T-helper 2 cell treated with Interferon-gamma antibody and Interleukin-4, amounts not matched to agents 5 μg/mL and 100 μg/mL, for 36 hours (primary cell): Measurements from ENCODE around the gene DLG1.

ENCODE experiments used
- DNase-seq: peaks from one replicate; pipeline ENCODE4 v3.0.0; 2021; ENCODE audit warnings: low spot score
- H3K27ac Mint-ChIP-seq: one replicate; pipeline ENCODE4 v1.8.0; 2021; ENCODE audit warnings: mild to moderate bottlenecking, mixed read lengths
- H3K27me3 Mint-ChIP-seq: one replicate; pipeline ENCODE4 v1.8.0; 2021; ENCODE audit warnings: low read depth, mixed read lengths
- H3K36me3 Mint-ChIP-seq: one replicate; pipeline ENCODE4 v1.8.0; 2021; ENCODE audit warnings: low read depth, mixed read lengths
- H3K4me1 Mint-ChIP-seq: one replicate; pipeline ENCODE4 v1.8.0; 2021; ENCODE audit warnings: low read depth, mixed read lengths
- H3K4me3 Mint-ChIP-seq: one replicate; pipeline ENCODE4 v1.8.0; 2022; ENCODE audit warnings: mild to moderate bottlenecking, moderate library complexity, mixed read lengths
- H3K9me3 Mint-ChIP-seq: one replicate; pipeline ENCODE4 v1.8.0; 2021; ENCODE audit warnings: mixed read lengths

Gene DLG1

GRCh38 chr3:197298341-197298944, at the start of gene DLG1:
DLG1 (minus strand) TSS chr3:197298612; CDS start chr3:197297204, 1,408 bp downstream.
- Mint-ChIP-seq H3K9me3 (no peaks in the 10 kb centered on the region), H3K27ac (peak within 1 kb of the TSS; percentile 97), H3K4me1 (peaks cover 20% of the 10 kb centered on the region), H3K27me3 (peaks cover 26% of the 10 kb centered on the region), H3K36me3 (peaks cover 14% of the 10 kb centered on the region), H3K4me3 (peak within 1 kb of the TSS; percentile 90)
- no peak for DNase-seq

DNA sequence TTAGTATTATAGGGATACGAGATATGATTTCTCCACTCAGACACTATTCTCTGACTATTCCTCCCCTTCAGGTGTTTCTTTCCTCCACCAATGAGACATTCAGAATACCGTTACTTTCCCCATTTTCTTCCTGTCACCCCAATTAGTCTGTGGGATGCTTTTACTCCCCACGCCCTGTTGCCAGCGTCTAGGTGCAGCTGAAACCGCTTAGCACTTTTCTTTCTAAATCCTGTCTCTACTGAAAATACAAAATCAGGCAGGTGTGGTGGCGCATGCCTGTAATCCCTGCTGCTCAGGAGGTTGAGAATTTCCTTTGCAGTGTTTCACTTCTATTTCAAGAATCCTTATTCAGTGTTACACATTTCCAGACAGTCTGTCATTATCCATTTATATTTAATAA, 49.6 kb upstream of the DLG1 start:
- H3K36me3 Mint-ChIP-seq = no peaks in the 10 kb centered on the region
- peaks cover 6% of the 10 kb centered on the region for H3K27me3 Mint-ChIP-seq
- no peak for DNase-seq
- no peak overlapping the region for H3K27ac Mint-ChIP-seq
- H3K9me3 Mint-ChIP-seq = no peaks in the 10 kb centered on the region
- no peaks in the 10 kb centered on the region for H3K4me1 Mint-ChIP-seq
- H3K4me3 Mint-ChIP-seq = no peak overlapping the region

GRCh38 chr3:197345390-197345789, 47.0 kb upstream of the DLG1 start:
- no peaks in the 10 kb centered on the region for H3K4me1 Mint-ChIP-seq
- no peaks in the 10 kb centered on the region for H3K36me3 Mint-ChIP-seq
- H3K27me3 Mint-ChIP-seq = peaks cover 4% of the 10 kb centered on the region
- no peak for DNase-seq
- no peak overlapping the region for H3K27ac Mint-ChIP-seq
- no peak overlapping the region for H3K4me3 Mint-ChIP-seq
- H3K9me3 Mint-ChIP-seq = no peaks in the 10 kb centered on the region

DNA sequence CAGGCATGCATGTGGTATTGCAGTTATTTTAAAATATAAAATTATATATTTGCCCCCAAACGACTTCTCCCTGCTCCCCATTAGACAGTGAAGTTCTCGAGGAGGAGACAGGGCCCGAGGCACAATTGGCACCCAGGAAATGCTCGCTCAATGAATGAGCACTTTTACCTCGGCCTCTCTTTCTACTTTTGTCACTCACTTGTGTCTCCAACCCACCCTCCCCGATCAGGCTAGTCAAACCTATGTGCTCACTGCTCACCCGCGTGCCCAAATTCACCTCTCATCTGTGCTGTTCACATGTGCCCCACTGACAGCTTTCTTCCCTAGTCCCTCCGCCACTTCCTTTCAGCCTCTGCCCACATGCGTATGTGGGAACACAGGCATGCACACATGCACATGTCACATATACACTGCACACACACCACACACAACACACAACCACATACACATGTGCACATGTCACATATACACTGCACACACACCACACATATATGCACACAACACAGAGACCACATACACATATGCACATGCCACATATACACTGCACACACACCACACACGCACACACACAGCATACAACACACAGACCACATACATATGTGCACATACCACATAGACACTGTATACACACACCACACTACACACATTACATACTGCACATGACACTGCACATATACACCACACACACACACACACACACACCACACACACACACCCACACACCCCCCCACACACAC, 46.3 kb upstream of the DLG1 start:
- Mint-ChIP-seq H3K36me3 (no peaks in the 10 kb centered on the region), H3K27ac (no peak overlapping the region), H3K27me3 (peaks cover 4% of the 10 kb centered on the region), H3K9me3 (no peaks in the 10 kb centered on the region), H3K4me3 (no peak overlapping the region), H3K4me1 (no peaks in the 10 kb centered on the region)
- no peak for DNase-seq

DNA sequence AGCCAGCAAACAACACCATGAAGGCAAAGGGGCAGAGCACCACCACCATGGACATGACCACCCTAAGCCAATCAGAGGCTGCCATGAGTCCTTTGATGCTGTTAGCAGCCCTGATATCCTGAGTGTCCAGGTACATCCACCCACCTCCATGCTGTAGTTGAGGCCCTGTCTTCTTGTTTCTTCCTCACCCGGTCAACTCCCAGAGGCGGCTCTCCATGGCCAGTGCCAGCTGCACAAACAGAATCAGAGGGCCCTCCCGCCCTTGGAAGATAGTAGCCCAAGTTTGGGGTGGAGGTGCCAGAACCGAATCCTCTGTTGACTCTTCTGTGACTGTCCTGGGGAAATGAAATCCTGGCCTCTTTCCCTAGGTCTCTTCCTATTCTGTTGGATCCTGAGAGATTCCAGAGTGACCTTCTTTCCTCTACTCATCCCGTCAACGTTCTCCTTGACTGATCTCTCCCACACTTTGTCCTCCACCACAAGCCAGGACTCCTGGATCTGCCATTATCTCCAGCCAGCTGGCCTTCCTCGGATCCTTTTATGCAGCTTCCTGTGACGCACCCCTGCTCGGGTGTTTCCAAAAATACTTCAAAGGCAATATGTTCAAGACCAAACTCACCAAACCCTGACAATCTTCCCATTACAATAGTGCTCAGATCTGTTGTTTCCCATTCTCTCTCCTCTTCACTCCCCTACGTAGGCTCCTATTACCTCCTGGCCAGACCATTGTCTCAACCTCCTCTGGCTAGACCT, 45.4 kb upstream of the DLG1 start:
- no peak for DNase-seq
- H3K9me3 Mint-ChIP-seq = no peaks in the 10 kb centered on the region
- H3K27ac Mint-ChIP-seq = no peak overlapping the region
- peaks cover under 1% of the 10 kb centered on the region for H3K27me3 Mint-ChIP-seq
- H3K4me3 Mint-ChIP-seq = no peak overlapping the region
- H3K4me1 Mint-ChIP-seq = no peaks in the 10 kb centered on the region
- H3K36me3 Mint-ChIP-seq = no peaks in the 10 kb centered on the region

- Mint-ChIP-seq H3K27ac (no peak overlapping the region), H3K4me3 (no peak overlapping the region), H3K4me1 (no peaks in the 10 kb centered on the region), H3K36me3 (no peaks in the 10 kb centered on the region), H3K27me3 (no peaks in the 10 kb centered on the region), H3K9me3 (no peaks in the 10 kb centered on the region)
- no peak for DNase-seq
Measured at GRCh38 chr3:197343111-197343510, 44.7 kb upstream of the DLG1 start.

GRCh38 chr3:197340521-197340871, 42.1 kb upstream of the DLG1 start:
- DNase-seq = no peak
- H3K27me3 Mint-ChIP-seq = no peaks in the 10 kb centered on the region
- H3K27ac Mint-ChIP-seq = no peak overlapping the region
- H3K9me3 Mint-ChIP-seq = no peaks in the 10 kb centered on the region
- no peaks in the 10 kb centered on the region for H3K36me3 Mint-ChIP-seq
- H3K4me3 Mint-ChIP-seq = no peak overlapping the region
- no peaks in the 10 kb centered on the region for H3K4me1 Mint-ChIP-seq

GRCh38 chr3:197339841-197340520, 41.6 kb upstream of the DLG1 start:
- H3K27ac Mint-ChIP-seq = no peak overlapping the region
- DNase-seq = no peak
- no peaks in the 10 kb centered on the region for H3K36me3 Mint-ChIP-seq
- H3K4me3 Mint-ChIP-seq = no peak overlapping the region
- H3K4me1 Mint-ChIP-seq = no peaks in the 10 kb centered on the region
- no peaks in the 10 kb centered on the region for H3K9me3 Mint-ChIP-seq
- no peaks in the 10 kb centered on the region for H3K27me3 Mint-ChIP-seq

- H3K9me3 Mint-ChIP-seq = no peaks in the 10 kb centered on the region
- no peaks in the 10 kb centered on the region for H3K27me3 Mint-ChIP-seq
- no peak overlapping the region for H3K4me3 Mint-ChIP-seq
- H3K36me3 Mint-ChIP-seq = no peaks in the 10 kb centered on the region
- no peak overlapping the region for H3K27ac Mint-ChIP-seq
- no peaks in the 10 kb centered on the region for H3K4me1 Mint-ChIP-seq
- DNase-seq = no peak
Measured at GRCh38 chr3:197338586-197338985, 40.2 kb upstream of the DLG1 start.

- DNase-seq = no peak
- no peaks in the 10 kb centered on the region for H3K4me1 Mint-ChIP-seq
Measured at GRCh38 chr3:197337656-197338055, 39.2 kb upstream of the DLG1 start.

DNA sequence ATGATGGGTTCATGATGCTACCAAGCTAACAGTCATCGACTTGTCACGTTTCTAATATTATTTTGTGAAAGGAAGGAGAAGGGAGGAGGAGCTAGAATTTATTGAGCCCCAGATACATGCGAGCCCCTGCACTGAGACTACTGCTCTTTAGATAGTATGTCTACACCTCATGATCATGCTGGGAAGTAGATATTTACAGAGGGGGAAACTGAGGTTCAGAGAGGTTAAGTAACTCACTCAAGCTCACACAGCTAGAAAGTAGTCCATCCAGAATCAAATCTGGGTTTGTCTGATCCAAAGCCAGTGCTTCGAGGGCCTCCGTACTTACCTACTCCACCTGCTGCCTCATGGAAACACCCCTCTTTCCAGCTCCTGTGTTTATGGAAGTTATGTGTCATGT, 38.8 kb upstream of the DLG1 start:
- DNase-seq = no peak
- Mint-ChIP-seq H3K36me3 (no peaks in the 10 kb centered on the region), H3K9me3 (no peaks in the 10 kb centered on the region), H3K27ac (no peak overlapping the region), H3K4me3 (no peak overlapping the region), H3K4me1 (no peaks in the 10 kb centered on the region), H3K27me3 (peaks cover 4% of the 10 kb centered on the region)

More at GRCh38 chr3:197337656-197338055, 39.2 kb upstream of the DLG1 start:
- Mint-ChIP-seq H3K9me3 (no peaks in the 10 kb centered on the region), H3K27ac (no peak overlapping the region), H3K36me3 (no peaks in the 10 kb centered on the region), H3K4me3 (no peak overlapping the region), H3K27me3 (peaks cover 2% of the 10 kb centered on the region)

DNA sequence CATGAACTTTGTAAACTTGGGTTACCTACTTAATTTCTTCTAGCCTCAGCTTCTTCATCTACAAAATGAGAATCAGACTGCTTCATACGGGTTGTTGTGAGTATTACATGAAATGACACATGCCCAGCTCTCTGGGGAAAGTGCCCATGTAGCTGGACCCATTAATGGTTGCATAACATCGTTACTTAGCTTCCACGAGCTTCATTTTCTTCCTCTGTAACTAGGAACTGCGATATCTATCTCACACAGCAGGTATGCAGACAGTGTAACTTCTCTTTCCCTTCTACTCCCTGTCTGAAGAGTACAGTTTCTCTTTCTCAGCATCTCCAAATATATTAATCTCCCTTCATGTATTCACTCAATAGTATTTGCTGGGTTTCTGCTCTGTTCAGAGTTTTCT, 37.9 kb upstream of the DLG1 start:
- no peaks in the 10 kb centered on the region for H3K9me3 Mint-ChIP-seq
- no peak overlapping the region for H3K4me3 Mint-ChIP-seq
- no peaks in the 10 kb centered on the region for H3K36me3 Mint-ChIP-seq
- DNase-seq = no peak
- no peaks in the 10 kb centered on the region for H3K4me1 Mint-ChIP-seq
- H3K27me3 Mint-ChIP-seq = peaks cover 9% of the 10 kb centered on the region
- H3K27ac Mint-ChIP-seq = no peak overlapping the region

DNA sequence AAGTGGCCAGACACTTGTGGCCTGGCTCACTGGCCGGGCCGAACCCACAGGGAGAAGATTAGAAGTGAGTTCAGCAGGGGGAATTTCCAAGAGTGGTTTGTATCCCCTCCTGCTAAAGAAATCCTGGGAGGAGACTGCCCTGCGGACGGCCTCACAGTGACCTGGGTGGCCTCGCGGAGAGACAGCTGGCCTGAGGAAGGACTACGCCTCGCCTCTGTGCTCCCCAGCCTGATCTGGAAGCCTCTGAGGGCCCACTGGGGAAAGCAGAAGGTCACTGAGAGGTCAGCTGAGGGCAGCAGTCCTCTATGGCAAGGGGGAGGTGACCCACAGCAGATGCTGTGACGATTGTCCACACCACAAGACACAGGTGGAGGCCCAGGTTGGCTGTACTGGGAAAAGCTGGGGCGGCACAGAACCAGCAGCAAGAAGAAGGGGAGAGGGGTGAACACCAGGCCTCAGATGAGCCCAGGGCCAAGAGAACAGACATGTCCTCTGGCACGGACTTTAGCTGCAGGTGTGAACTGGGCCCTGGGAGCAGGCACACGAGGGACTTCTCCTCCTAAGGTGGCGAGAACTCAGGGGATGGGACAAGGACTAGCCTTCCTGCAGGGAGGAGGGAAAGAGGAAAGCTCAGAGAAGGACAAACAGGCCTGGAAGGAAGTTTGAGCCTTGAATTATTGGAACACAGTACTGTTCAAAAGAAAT, 37.2 kb upstream of the DLG1 start:
- H3K9me3 Mint-ChIP-seq = no peaks in the 10 kb centered on the region
- H3K27me3 Mint-ChIP-seq = peaks cover 14% of the 10 kb centered on the region
- H3K27ac Mint-ChIP-seq = no peak overlapping the region
- no peaks in the 10 kb centered on the region for H3K4me1 Mint-ChIP-seq
- DNase-seq = no peak
- no peaks in the 10 kb centered on the region for H3K36me3 Mint-ChIP-seq
- H3K4me3 Mint-ChIP-seq = no peak overlapping the region
